ENCODE results near the gene ZNF892. TPM values are rescaled to one million over a fixed set of nuclear protein-coding genes. Genes with fewer than 3 reads are reported as not detected.

The ZNF892 gene
- total and polyA plus RNA-seq, 2 of the 8 experiments (the other 6 are each of a cell fraction or from before 2014, with no cell fraction given): 1.4 to 10.7 TPM

- H2BK20ac ChIP-seq (ENCODE audit: low read length): no peak overlapping the region
- H4K20me1 ChIP-seq (replicated peaks in 1 of 2; ENCODE audit: control insufficient read depth in 1 of 2, insufficient read depth in 2 of 2, low read length in 2 of 2): no peaks in the 10 kb centered on the region
- no peak overlapping the region for H3K4me3 ChIP-seq (ENCODE audit: extremely low read depth in 1 of 4, insufficient read depth in 2 of 4, low read depth in 3 of 4, low read length in 4 of 4)
- no peak overlapping the region for H3K18ac ChIP-seq (ENCODE audit: extremely low read depth, low read length)
- H2BK5ac ChIP-seq (ENCODE audit: low read depth, low read length): no peak overlapping the region
- peaks cover 44 to 58% of the 10 kb centered on the region in 2 experiments for H3K9me3 ChIP-seq (ENCODE audit: insufficient read depth in 2 of 2, low read depth in 1 of 2, low read length in 1 of 2)
- H2BK15ac ChIP-seq (ENCODE audit: low read length): no peak overlapping the region
- ChIA-PET POLR2A (ENCODE audit: partially characterized antibody) (no interaction called here), CTCF (ENCODE audit: partially characterized antibody) (no interaction called here)
- no peak overlapping the region for H4K8ac ChIP-seq (ENCODE audit: extremely low read depth, insufficient read depth, low read length)
- H2BK120ac ChIP-seq (replicated peaks; ENCODE audit: low read depth, low read length): no peak overlapping the region
- no peaks in the 10 kb centered on the region for H3K79me2 ChIP-seq (ENCODE audit: control insufficient read depth in 1 of 2, insufficient read depth in 2 of 2, low read length in 2 of 2)
- no peaks in the 10 kb centered on the region for H3K4me1 ChIP-seq (replicated peaks in 1 of 4; ENCODE audit: control insufficient read depth in 3 of 4, insufficient read depth in 4 of 4, low read length in 3 of 4)
- H3K27me3 ChIP-seq (replicated peaks in 1 of 4; ENCODE audit: control insufficient read depth in 3 of 4, extremely low read depth in 1 of 4, insufficient read depth in 3 of 4, low read length in 3 of 4): no peaks in the 10 kb centered on the region
- FAIRE-seq (no peak), DNase-seq (ENCODE audit: low read depth in 1 of 2, low spot score in 2 of 2) (no peak)
- no peak overlapping the region for H2AK5ac ChIP-seq (ENCODE audit: low read depth, low read length)
- TF ChIP-seq HDAC6 (IDR thresholded peaks at IDR 0.05; ENCODE audit: low read depth, low read length): no peak
- 86% methylated on average over 3 of the region's 3 CpGs; no CpG with 5 or more reads in 1 of the 2 experiments for WGBS, 2 experiments (ENCODE audit: extremely low coverage in 1 of 2, insufficient coverage in 1 of 2, insufficient read length in 1 of 2, insufficient replicate concordance in 2 of 2, low coverage in 1 of 2, low lambda C conversion rate in 2 of 2, missing lambda C conversion rate in 1 of 2)
- H3K23me2 ChIP-seq (ENCODE audit: low read depth, low read length): no peaks in the 10 kb centered on the region
- H3K79me1 ChIP-seq (ENCODE audit: low read depth, low read length): no peaks in the 10 kb centered on the region
- no peak overlapping the region for H3K14ac ChIP-seq (ENCODE audit: insufficient read length)
- H3K23ac ChIP-seq (ENCODE audit: insufficient read length): no peak overlapping the region
- no peak overlapping the region for H4K5ac ChIP-seq (ENCODE audit: insufficient read length, low read depth, low read length)
- no peak overlapping the region for H2BK12ac ChIP-seq (ENCODE audit: low read depth, low read length)
- H3K36me3 ChIP-seq (ENCODE audit: control insufficient read depth in 2 of 4, insufficient read depth in 4 of 4, low read length in 3 of 4): peaks cover 0 to 27% (median 11%) of the 10 kb centered on the region in 4 experiments; a peak in 7 of 8 replicates
- H3K4me2 ChIP-seq (ENCODE audit: insufficient read depth in 1 of 2, low read depth in 2 of 2, low read length in 2 of 2): no peak overlapping the region
- no peak overlapping the region for H2AFZ ChIP-seq (ENCODE audit: low read length)
- H3K9ac ChIP-seq (replicated peaks in 1 of 4; ENCODE audit: extremely low read depth in 1 of 4, low read depth in 3 of 4, low read length in 3 of 4): no peak overlapping the region
- no peak overlapping the region for H3K27ac ChIP-seq (ENCODE audit: low read depth, low read length)
- no peak overlapping the region for H3K56ac ChIP-seq (replicated peaks; ENCODE audit: insufficient read length, low read depth, low read length)
- H4K91ac ChIP-seq (replicated peaks; ENCODE audit: insufficient read length, low read length): no peak overlapping the region
- no peak overlapping the region for H3K4ac ChIP-seq (replicated peaks; ENCODE audit: insufficient read length, low read depth, low read length)
These were observed 22.1 kb upstream of the ZNF892 start for GRCh38 chr2:95185197-95185596.
